Measurements from ENCODE around the gene BLTP2.
"Not testable (repeated sequence)": the region's sequence is repeated elsewhere in the genome, so short reads cannot be mapped to it uniquely, and the experiment has no call there.

GRCh38 chr17:28658342-28658741 is 13.4 kb upstream of the BLTP2 start:
- TF ChIP-seq POLR2A, CTCF, POLR2AphosphoS5 (IDR thresholded peaks at IDR 0.05): not testable (repeated sequence)

Data from transverse colon (tissue), 4 donors.